ENCODE measurements around the gene NCKAP5. TPM values are rescaled to one million over a fixed set of nuclear protein-coding genes. Genes with fewer than 3 reads are reported as not detected.

Gene NCKAP5
- total RNA-seq, 4 donors from 2014 or later = 0.55 to 6.6 (median 3.3) TPM; not detected in 1

- H3K36me3 ChIP-seq = no peaks in the 10 kb centered on the region
- no peaks in the 10 kb centered on the region for H3K4me1 ChIP-seq
- TF ChIP-seq CTCF (IDR thresholded peaks at IDR 0.05) (no peak), POLR2A (IDR thresholded peaks at IDR 0.05) (no peak)
- no peak for DNase-seq
- H3K27ac ChIP-seq = no peak overlapping the region
- H3K9me3 ChIP-seq = no peaks in the 10 kb centered on the region
- no peaks in the 10 kb centered on the region for H3K27me3 ChIP-seq
- intact Hi-C loops (cut with DNase I; ENCODE audit: low total_unique reads) = no loop called here
- H3K4me3 ChIP-seq = no peak overlapping the region
These were observed 21.2 kb upstream of the NCKAP5 start for GRCh38 chr2:133589456-133589855.

DNA sequence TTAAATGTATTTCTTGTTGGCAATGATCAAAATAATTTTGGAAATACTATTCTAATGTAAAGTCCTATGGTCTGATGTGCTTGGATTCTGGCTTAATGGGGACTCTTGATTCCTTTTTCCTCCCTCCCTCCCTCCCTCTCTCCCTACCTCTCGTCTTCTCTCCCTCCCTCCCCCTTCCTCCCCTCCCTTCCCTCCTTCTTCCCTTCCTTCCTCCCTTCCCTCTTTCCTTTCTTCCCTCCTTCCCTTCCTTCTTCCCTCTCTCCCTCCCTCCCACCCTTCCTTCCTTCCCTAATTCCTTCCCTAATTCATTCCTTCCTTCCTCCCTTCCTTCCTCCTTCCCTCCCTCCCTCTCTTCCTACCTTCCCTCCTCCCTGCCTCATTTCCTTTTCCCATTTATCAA is 19.9 kb upstream of the NCKAP5 start:
- DNase-seq = no peak
- Histone ChIP-seq H3K4me3 (no peak overlapping the region), H3K27me3 (no peaks in the 10 kb centered on the region), H3K9me3 (no peaks in the 10 kb centered on the region), H3K4me1 (no peaks in the 10 kb centered on the region), H3K36me3 (no peaks in the 10 kb centered on the region), H3K27ac (no peak overlapping the region)
- TF ChIP-seq CTCF (IDR thresholded peaks at IDR 0.05) = no peak
- no peak for TF ChIP-seq POLR2A (IDR thresholded peaks at IDR 0.05)
- intact Hi-C loops (cut with DNase I; ENCODE audit: low total_unique reads) = no loop called here

GRCh38 chr2:133586978-133587377 is 18.7 kb upstream of the NCKAP5 start:
- H3K4me1 ChIP-seq = no peaks in the 10 kb centered on the region
- H3K9me3 ChIP-seq = no peaks in the 10 kb centered on the region
- H3K27ac ChIP-seq = no peak overlapping the region
- TF ChIP-seq POLR2A (IDR thresholded peaks at IDR 0.05) (no peak), CTCF (IDR thresholded peaks at IDR 0.05) (no peak)
- H3K36me3 ChIP-seq = no peaks in the 10 kb centered on the region
- H3K27me3 ChIP-seq = no peaks in the 10 kb centered on the region
- DNase-seq = no peak
- H3K4me3 ChIP-seq = no peak overlapping the region
- intact Hi-C loops (cut with DNase I; ENCODE audit: low total_unique reads) = no loop called here

GRCh38 chr2:133581010-133581760 is 12.9 kb upstream of the NCKAP5 start:
- intact Hi-C loops (cut with DNase I; ENCODE audit: low total_unique reads) = no loop called here
- no peaks in the 10 kb centered on the region for H3K9me3 ChIP-seq
- TF ChIP-seq CTCF (IDR thresholded peaks at IDR 0.05) = no peak

DNA sequence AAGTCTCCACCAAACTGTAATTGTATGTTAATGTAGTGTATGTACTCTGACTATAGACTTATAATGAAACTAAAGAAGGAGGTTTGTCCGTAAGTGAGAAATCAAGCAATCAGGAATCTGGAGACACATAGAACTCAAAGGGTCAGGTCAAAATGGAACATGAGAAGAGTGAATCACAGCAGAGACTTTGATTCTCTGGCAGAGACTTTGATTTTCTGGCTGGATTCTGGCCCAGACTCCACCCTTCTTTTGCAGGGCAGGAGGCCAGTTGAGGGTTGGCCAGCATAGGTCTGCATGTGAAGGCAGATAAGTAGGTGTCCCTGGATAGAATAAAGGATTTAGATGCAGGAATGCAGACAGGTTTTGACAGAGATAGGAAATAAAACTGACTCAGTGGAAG is 11.0 kb upstream of the NCKAP5 start:
- Histone ChIP-seq H3K27me3 (no peaks in the 10 kb centered on the region), H3K27ac (no peak overlapping the region), H3K36me3 (no peaks in the 10 kb centered on the region), H3K4me3 (no peak overlapping the region), H3K9me3 (no peaks in the 10 kb centered on the region), H3K4me1 (peaks cover 0 to 4% of the 10 kb centered on the region in 2 donors)
- TF ChIP-seq CTCF (IDR thresholded peaks at IDR 0.05) = no peak
- no peak for TF ChIP-seq POLR2A (IDR thresholded peaks at IDR 0.05)
- DNase-seq = no peak
- intact Hi-C loops (cut with DNase I; ENCODE audit: low total_unique reads) = no loop called here

More at GRCh38 chr2:133581010-133581760, 12.9 kb upstream of the NCKAP5 start:
- Histone ChIP-seq H3K27me3 (no peaks in the 10 kb centered on the region), H3K36me3 (no peaks in the 10 kb centered on the region), H3K27ac (no peak overlapping the region), H3K4me3 (no peak overlapping the region), H3K4me1 (peaks cover 0 to 4% of the 10 kb centered on the region in 2 donors)
- no peak for DNase-seq
